ENCODE data around the gene SLC2A6. TPM values are rescaled to one million over a fixed set of nuclear protein-coding genes. Genes with fewer than 3 reads are reported as not detected.

SLC2A6 gene
- total RNA-seq, 8 experiments from 2014 or later = 4.7 to 23.0 (median 9.7) TPM

DNA sequence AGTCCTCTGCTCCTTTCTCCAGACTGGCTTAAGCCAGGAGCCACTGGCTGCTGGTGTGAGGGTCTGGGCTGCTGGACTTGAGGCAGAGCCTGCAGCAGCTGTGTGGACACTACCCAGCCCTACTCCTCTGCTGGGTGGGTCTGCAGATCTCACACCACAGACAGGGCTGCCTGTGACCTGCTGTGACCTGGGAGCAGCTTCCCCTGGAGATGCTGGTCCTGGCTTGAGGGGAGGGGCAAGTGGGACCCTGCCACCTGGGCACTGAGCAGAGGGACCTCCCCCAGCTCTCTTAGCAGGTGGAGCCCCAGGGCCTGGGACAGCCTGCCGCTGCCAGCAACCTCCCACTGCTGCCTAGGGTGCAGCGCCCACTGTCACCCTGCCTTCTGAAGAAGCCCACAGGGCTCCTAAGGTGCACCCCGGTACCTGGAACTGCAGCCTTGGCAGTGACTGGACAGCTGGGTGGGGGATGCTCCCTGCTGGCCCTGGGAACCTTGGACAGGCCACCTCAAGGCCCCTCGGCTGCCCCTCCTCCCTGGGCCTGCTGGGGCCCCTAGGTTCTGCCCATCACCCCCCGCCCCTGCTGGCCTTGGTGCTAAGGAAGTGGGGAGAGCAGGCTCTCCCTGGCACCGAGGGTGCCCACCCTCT is 10.0 kb downstream of the SLC2A6 start:
- Histone ChIP-seq H3K4me3 (no peak overlapping the region), H3K4me1 (replicated peaks in 1 of 2) (no peaks in the 10 kb centered on the region), H3K27ac (no peak overlapping the region)
- peak in 5 of 8 experiments; percentile 4 to 14 (median 6) for ATAC-seq (replicated peaks in 6 of 8)
- 100% methylated on average over 2 of the region's 6 CpGs; no CpG with 5 or more reads in 9 of the 10 experiments for whole genome bisulfite sequencing, 10 experiments
- in situ Hi-C loops (cut with MboI; ENCODE audit: low pct_unique_long_range_greater_than_20kb in 2 of 9, low sequenced_read_pairs in 9 of 9, unreplicated experiment in 9 of 9) = no loop called here

DNA sequence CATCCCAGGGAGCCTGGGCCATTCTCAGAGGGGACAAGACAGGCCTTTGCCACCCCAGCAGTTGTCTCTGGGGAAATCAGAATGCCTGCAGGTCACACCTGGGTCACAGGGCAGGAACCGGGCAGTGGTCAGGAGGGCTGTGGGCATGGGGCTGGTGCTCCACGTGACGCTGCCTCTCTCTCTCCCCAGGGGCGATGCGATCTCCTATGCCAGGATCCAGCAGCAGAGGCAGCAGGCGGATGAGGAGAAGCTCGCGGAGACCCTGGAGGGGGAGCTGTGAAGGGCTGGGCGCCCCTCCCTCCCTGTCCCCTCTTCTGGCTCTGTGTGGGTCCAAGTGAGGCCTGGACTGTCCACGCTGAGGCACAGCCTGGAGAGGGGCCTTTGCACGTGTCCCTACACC is 10.5 kb downstream of the SLC2A6 start:
- peak in 4 of 8 experiments; percentile 10 to 28 (median 12) for ATAC-seq (replicated peaks in 6 of 8)
- Histone ChIP-seq H3K27ac (no peak overlapping the region), H3K4me3 (no peak overlapping the region), H3K4me1 (replicated peaks in 1 of 2) (no peaks in the 10 kb centered on the region)
- in situ Hi-C loops (cut with MboI; ENCODE audit: low pct_unique_long_range_greater_than_20kb in 2 of 9, low sequenced_read_pairs in 9 of 9, unreplicated experiment in 9 of 9) = no loop called here
- no CpG with 5 or more reads among the region's 11 CpGs for WGBS, 10 experiments

DNA sequence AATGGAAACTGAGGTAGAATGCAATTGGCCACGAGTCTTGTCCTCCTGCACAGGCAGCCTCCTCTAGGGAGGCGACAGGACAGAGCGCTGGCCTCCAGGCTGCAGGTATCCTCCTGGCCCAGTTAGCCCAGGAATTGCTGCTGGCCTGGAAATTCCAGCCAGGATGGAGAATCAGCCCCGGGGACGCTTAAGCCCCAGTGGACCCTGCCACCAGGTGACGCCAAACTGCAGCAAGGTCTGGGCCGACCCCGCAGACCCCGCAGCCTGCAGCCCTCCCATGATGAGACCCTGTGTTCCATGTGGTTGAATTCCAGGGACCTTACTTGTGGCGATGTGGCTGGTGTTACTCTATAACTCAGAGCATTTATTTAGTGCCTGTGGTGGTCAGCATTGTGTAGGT is 11.8 kb downstream of the SLC2A6 start:
- no peak overlapping the region for H3K4me3 ChIP-seq
- in situ Hi-C loops (cut with MboI; ENCODE audit: low pct_unique_long_range_greater_than_20kb in 2 of 9, low sequenced_read_pairs in 9 of 9, unreplicated experiment in 9 of 9) = no loop called here
- WGBS, 10 experiments = 50 to 100% (median 83%) methylated on average over 1 to 7 of the region's 10 CpGs; no CpG with 5 or more reads in 1 of the 10 experiments
- no peak for ATAC-seq (replicated peaks in 6 of 8)
- no peak overlapping the region for H3K27ac ChIP-seq
- H3K4me1 ChIP-seq (replicated peaks in 1 of 2) = peaks cover 0 to under 1% of the 10 kb centered on the region in 2 donors

DNA sequence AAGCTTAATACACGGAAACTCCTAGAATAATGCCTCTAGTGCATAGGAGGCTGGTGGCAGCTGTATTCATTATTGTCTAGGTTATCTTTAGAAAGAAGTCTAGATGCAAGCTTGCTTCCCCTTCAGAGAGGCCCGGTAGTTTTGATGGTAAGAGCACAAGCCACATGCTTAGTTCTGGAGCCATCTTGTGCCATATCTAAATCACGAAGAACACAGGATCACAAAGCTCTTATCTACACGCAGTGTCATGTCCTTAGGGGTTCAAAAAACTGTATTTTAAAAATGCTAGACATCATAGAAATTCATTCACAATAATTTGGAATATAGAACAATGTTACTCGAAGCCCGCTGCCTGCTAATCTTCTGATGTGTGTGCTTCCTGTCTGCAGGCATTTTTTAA is 12.9 kb downstream of the SLC2A6 start:
- Histone ChIP-seq H3K4me1 (replicated peaks in 1 of 2) (peaks cover 9% of the 10 kb centered on the region in 2 donors), H3K27ac (no peak overlapping the region), H3K4me3 (no peak overlapping the region)
- 69 to 100% (median 90%) methylated on average over 1 to 5 of the region's 6 CpGs; no CpG with 5 or more reads in 1 of the 10 experiments for WGBS, 10 experiments
- ATAC-seq (replicated peaks in 6 of 8) = no peak
- in situ Hi-C loops (cut with MboI; ENCODE audit: low pct_unique_long_range_greater_than_20kb in 2 of 9, low sequenced_read_pairs in 9 of 9, unreplicated experiment in 9 of 9) = no loop called here

DNA sequence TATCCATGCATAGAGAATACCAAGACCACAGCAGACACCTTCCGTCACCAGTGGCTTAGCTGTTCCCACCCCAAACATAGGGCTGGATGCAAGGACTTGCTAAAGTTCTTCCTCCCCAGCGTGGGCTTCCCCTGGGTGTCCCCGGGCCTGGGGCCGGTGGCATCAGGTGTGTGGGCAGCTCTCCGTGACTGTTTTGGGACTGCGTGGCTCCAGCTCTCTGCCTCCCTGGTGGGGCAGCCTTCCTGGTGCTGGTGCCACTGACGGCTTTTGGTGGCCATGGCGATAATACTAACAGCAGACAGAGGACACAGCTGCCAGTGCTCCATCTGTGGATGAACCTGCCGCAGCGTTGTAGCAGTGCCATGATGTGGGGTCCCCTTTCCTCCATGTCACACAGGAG is 14.3 kb downstream of the SLC2A6 start:
- in situ Hi-C loops (cut with MboI; ENCODE audit: low pct_unique_long_range_greater_than_20kb in 2 of 9, low sequenced_read_pairs in 9 of 9, unreplicated experiment in 9 of 9) = no loop called here
- Histone ChIP-seq H3K4me3 (no peak overlapping the region), H3K27ac (no peak overlapping the region), H3K4me1 (replicated peaks in 1 of 2) (peaks cover 12 to 15% of the 10 kb centered on the region in 2 donors)
- ATAC-seq (replicated peaks in 6 of 8) = no peak
- 93 to 100% (median 100%) methylated on average over 1 to 4 of the region's 10 CpGs; no CpG with 5 or more reads in 7 of the 10 experiments for WGBS, 10 experiments

DNA sequence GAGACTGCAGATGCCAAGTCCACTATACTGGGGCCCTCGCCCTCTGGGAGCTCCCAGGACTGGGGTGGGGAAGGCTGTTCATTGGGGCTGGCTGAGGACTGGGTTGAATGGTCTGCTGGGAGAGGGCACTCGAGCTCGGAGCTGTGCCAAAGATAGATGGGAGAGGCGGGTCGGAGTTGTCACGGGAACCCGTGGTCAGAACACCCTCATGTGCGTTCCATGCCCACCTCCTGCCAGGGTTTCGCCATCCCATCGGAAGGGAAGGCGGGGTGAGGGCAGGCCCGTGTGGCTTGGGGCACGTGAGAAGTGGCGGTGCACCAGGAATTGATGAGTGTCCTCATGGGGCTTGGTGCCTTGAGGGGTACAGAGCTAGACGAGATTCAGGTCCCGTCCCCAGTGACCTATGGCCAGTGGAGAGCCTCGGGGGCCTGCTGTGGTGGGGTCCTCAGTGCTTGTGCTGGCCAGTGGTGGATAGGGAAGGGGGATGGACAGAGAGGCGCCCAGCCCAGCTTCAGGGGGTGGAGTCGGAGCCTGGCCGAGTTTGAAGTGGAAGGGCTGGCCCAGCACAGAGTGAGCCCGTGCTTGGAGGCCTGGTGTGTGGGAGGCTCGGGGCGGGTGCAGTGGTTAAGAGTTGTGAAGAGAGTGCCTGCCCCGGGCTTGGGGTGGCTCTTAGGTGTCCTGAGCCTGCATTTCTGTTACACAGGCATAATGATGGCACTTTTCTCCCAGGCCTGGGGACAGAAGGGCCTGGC is 14.9 kb downstream of the SLC2A6 start:
- Histone ChIP-seq H3K27ac (no peak overlapping the region), H3K4me3 (no peak overlapping the region), H3K4me1 (replicated peaks in 1 of 2) (peaks cover 12 to 16% of the 10 kb centered on the region in 2 donors)
- ATAC-seq (replicated peaks in 6 of 8) = no peak
- WGBS, 10 experiments = 45 to 93% (median 82%) methylated on average over 1 to 15 of the region's 24 CpGs; no CpG with 5 or more reads in 4 of the 10 experiments
- in situ Hi-C loops (cut with MboI; ENCODE audit: low pct_unique_long_range_greater_than_20kb in 2 of 9, low sequenced_read_pairs in 9 of 9, unreplicated experiment in 9 of 9) = no loop called here

DNA sequence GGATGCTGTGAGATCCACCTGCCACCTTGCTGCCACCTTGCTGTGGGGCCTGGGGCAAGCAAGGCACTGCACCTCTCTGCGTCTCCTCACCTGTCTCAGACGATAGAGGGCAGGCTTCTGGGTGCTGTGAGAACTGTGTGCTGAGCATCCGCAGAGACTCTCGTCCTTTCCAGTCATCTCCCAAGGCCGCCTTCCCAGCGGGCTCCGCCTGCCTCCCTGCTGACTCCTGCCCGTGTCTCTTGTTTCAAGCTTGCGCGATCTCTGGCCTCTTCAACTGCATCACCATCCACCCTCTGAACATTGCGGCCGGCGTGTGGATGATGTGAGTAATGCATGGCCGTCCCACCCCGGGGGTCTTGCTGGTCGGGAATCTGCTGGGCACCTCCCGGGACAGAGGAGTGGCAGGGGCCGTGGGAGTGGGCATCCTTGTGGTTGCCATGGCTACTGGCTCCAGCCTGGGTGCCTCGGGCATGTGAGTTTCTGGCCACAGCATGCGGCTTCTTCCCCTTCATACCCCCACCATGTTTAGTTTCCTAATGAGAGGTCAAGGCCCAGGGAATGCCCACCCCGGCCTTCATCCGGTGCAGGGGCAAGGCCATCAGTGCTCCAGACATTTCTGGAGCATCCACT is 15.6 kb downstream of the SLC2A6 start:
- WGBS, 10 experiments = 73 to 100% (median 84%) methylated on average over 1 to 13 of the region's 22 CpGs; no CpG with 5 or more reads in 5 of the 10 experiments
- peaks cover 17 to 22% of the 10 kb centered on the region in 2 donors for H3K4me1 ChIP-seq (replicated peaks in 1 of 2)
- no peak overlapping the region for H3K27ac ChIP-seq
- in situ Hi-C loops (cut with MboI; ENCODE audit: low pct_unique_long_range_greater_than_20kb in 2 of 9, low sequenced_read_pairs in 9 of 9, unreplicated experiment in 9 of 9) = no loop called here
- ATAC-seq (replicated peaks in 6 of 8) = no peak
- H3K4me3 ChIP-seq = no peak overlapping the region

DNA sequence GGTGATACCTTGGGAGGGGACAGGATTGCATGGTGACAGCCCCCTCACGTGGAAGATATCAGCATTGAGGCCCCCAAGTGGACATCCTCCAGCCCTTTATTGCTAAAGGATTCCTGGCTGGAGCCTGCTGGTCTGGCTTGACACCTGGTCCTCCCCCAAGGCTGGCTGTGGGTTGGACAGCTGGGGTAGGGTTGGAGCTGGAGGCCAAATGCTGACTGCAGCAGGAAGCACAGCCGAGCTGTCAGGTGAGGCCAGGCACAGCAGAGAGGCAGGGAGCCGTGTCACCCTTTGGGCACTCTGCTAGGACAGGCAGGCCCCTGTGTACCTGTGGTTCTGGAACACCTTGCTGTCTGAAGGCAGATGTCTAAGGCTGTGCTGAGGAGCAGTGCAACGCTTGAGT is 16.9 kb downstream of the SLC2A6 start:
- in situ Hi-C loops (cut with MboI; ENCODE audit: low pct_unique_long_range_greater_than_20kb in 2 of 9, low sequenced_read_pairs in 9 of 9, unreplicated experiment in 9 of 9) = no loop called here

DNA sequence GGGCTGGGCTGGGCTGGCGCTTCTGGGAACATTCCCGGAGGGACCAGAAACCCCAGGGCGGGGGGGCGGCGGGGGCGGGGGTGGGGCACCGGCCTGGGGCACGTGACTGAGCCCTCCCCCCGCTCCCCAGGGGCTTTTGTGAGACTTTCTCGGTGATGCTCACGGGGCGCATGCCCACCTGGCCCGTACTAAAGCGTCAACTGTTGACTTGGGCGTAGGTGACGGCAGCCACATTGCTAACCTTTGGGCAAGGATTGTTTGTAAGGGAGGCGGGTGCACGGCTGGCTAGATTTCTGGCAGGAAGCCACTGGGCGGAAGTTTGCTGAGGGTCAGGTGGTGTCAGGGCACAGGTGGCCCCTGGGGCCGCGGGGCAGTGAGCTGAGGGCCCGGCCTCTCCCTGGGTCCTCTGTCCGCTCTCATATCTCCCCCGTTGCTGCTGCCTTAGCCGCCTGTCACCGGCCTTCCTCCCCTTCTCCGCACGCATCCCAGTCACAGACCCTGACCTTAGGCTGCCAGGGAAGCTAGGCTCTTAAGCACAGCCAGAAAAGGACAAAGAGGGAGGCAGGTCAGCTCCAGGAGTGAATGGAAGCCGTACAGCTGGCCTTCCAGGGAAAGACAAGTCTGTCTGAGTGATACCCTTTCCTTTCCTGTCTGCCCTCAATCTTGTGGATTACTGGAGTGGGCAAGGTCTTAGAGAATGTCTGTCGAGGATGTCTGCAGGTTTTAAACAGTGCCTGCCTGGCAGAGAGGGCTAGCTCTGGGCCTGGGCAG is 18.3 kb downstream of the SLC2A6 start:
- peak overlapping the region; percentile 96 to 99 for H3K27ac ChIP-seq
- 4 to 55% (median 26%) methylated on average over 5 to 14 of the region's 30 CpGs; no CpG with 5 or more reads in 6 of the 10 experiments for WGBS, 10 experiments
- in situ Hi-C loops (cut with MboI; ENCODE audit: low pct_unique_long_range_greater_than_20kb in 2 of 9, low sequenced_read_pairs in 9 of 9, unreplicated experiment in 9 of 9) = no loop called here
- peak overlapping the region; percentile 67 to 97 (median 82) for H3K4me3 ChIP-seq
- H3K4me1 ChIP-seq (replicated peaks in 1 of 2) = peaks cover 17 to 22% of the 10 kb centered on the region in 2 donors
- ATAC-seq (replicated peaks in 6 of 8) = peak; percentile 0 to 31 (median 10)

More for the DNA sequence above, 16.9 kb downstream of the SLC2A6 start:
- WGBS, 10 experiments = 0 to 100% (median 75%) methylated on average over 1 to 2 of the region's 4 CpGs; no CpG with 5 or more reads in 6 of the 10 experiments
- no peak for ATAC-seq (replicated peaks in 6 of 8)
- H3K4me3 ChIP-seq = no peak overlapping the region
- H3K4me1 ChIP-seq (replicated peaks in 1 of 2) = peaks cover 17 to 22% of the 10 kb centered on the region in 2 donors
- no peak overlapping the region for H3K27ac ChIP-seq

DNA sequence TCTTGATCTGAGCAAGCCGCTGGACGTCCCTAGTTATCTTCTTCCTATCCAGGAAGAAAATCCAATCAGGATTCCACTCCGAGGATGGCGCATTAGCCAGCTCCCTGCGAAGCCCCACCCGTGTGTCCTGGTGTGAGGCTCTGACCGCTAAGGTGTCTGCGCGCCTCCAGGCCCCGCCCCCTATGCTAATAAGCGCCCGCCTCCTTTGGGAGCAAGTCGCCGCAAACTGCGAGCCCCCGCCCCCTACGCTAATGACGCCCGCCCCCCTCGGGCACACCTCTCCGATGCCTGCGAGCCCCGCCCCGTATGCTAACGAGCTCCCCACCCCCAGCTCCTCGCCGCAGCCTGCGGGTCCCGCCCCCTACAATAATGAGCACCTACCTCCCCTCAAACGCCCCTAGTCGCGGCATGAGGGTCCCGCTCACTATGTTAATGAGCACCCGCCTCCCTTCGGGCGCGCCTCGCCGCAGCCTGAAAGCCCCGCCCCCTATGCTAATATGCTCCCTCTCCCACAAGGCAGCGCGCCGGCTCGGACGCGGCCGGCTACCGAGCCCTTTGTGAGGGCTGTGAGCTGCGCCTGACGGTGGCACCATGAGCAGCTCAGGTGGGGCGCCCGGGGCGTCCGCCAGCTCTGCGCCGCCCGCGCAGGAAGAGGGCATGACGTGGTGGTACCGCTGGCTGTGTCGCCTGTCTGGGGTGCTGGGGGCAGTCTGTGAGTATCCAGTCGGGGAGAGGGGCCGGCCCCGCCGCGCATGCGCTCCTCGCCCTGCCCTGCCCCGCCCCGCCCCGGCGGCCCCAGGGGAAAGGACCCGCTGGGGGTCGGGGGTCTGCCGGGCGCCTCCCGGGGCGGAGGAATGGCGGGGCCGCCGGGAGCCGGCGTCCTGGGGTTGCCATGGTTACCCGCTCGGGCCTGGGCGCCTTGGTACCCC is 19.2 kb downstream of the SLC2A6 start, which contains the start of gene CACFD1:
Gene CACFD1 (plus strand): TSS at position 503 of the 929 bp plus-strand sequence. CDS start 89 bp downstream, at position 592.
- H3K4me3 ChIP-seq = peak within 1 kb of the TSS; percentile 67 to 97 (median 82)
- peaks cover 17 to 22% of the 10 kb centered on the region in 2 donors for H3K4me1 ChIP-seq (replicated peaks in 1 of 2)
- in situ Hi-C loops (cut with MboI; ENCODE audit: low pct_unique_long_range_greater_than_20kb in 2 of 9, low sequenced_read_pairs in 9 of 9, unreplicated experiment in 9 of 9) = no loop called here
- peak; percentile 79 to 91 (median 84) for ATAC-seq (replicated peaks in 6 of 8)
- H3K27ac ChIP-seq = peak within 1 kb of the TSS; percentile 96 to 99
- WGBS, 10 experiments = 0 to 8% (median 1%) methylated on average over 2 to 10 of the region's 86 CpGs; no CpG with 5 or more reads in 6 of the 10 experiments

DNA sequence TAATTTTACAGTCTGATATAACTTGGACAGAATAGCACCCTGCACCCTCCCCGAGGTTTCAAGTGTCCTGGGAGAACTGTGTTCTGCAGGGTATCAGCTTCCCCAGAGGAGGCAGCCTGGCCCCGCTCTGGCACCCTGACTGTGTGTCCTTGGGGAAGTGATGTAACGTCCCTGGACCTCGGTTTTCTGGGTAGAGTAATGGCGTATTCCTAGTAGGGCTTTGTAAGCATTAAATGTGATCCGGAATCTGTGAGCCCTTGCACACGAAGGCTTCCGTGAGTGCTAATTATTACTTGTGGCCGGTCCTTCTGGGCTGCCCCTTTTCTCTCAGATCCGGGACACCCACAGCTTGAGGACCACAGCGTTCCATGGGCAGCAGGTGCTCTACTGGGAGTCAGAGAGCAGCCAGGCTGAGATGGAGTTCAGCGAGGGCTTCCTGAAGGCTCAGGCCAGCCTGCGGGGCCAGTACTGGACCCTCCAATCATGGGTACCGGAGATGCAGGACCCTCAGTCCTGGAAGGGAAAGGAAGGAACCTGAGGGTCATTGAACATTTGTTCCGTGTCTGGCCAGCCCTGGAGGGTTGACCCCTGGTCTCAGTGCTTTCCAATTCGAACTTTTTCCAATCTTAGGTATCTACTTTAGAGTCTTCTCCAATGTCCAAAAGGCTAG is 20.1 kb downstream of the SLC2A6 start:
- peak overlapping the region; percentile 67 to 97 (median 82) for H3K4me3 ChIP-seq
- H3K27ac ChIP-seq = peak overlapping the region; percentile 20 to 58
- peaks cover 17 to 22% of the 10 kb centered on the region in 2 donors for H3K4me1 ChIP-seq (replicated peaks in 1 of 2)
- in situ Hi-C loops (cut with MboI; ENCODE audit: low pct_unique_long_range_greater_than_20kb in 2 of 9, low sequenced_read_pairs in 9 of 9, unreplicated experiment in 9 of 9) = no loop called here
- 57 to 100% (median 73%) methylated on average over 1 to 6 of the region's 16 CpGs; no CpG with 5 or more reads in 3 of the 10 experiments for WGBS, 10 experiments
- no peak for ATAC-seq (replicated peaks in 6 of 8)
